Endothelial cell of umbilical vein (primary cell): ENCODE measurements around the gene ITGAX. TPM values are rescaled to one million over a fixed set of nuclear protein-coding genes. Genes with fewer than 3 reads are reported as not detected.

Source experiments
- BruUV-seq: library from RNA; stranded (reverse); fragments of 400-500 nt; replicated peaks from 2 replicates; lab custom pipeline; 2021; lab: Mats Ljungman, UMichigan
- CTCF ChIA-PET: fragments of 300-600, 350-600 bp; sonication (Branson Sonifier 250); formaldehyde crosslinking; loops from one replicate; lab custom pipeline; 2021; ENCODE audit warnings: antibody characterized with exemption, inconsistent platforms; lab: Charles Lee
- POLR2A ChIA-PET: fragments of 300-600, 350-600 bp; sonication (Branson Sonifier 250); formaldehyde crosslinking; loops from one replicate; lab custom pipeline; 2021; ENCODE audit warnings: antibody characterized with exemption, inconsistent platforms; lab: Charles Lee
- DNase-seq: peaks from one replicate; pipeline ENCODE4 v3.0.0-alpha.2; 2011; ENCODE audit warnings: low read depth, low spot score
- FAIRE-seq: peaks from 2 replicates; lab custom pipeline; 2011; peaks lifted over from hg19 to GRCh38; lab: Jason Lieb, UNC
- H2AFZ ChIP-seq: 2 replicates; pipeline ENCODE4 v1.6.0; 2012; ENCODE audit warnings: low read depth, low read length, control low read depth, inconsistent platforms
- H3K27ac ChIP-seq: 2 replicates; pipeline ENCODE4 v1.5.1; 2011; ENCODE audit warnings: low read depth, mild to moderate bottlenecking, control low read depth, low read length, moderate library complexity; ENCODE audit not compliant: insufficient read depth
- H3K27me3 ChIP-seq, 2 experiments: 2 replicates each; pipeline versions ENCODE4 v1.6.0 to v1.6.1; 2011; ENCODE audit warnings: low read length in 2 of 2, mixed read lengths in 1 of 2; ENCODE audit not compliant: control insufficient read depth in 2 of 2, insufficient read depth in 2 of 2
- H3K36me3 ChIP-seq, 2 experiments: 2 replicates in 1 of 2; 3 replicates in 1 of 2; pipeline ENCODE4 v1.5.1; 2011; ENCODE audit warnings: low read length in 2 of 2, mild to moderate bottlenecking in 1 of 2, moderate library complexity in 1 of 2; ENCODE audit not compliant: control insufficient read depth in 2 of 2, insufficient read depth in 2 of 2; ENCODE audit errors: extremely low read depth in 1 of 2
- H3K4me1 ChIP-seq: 3 replicates; pipeline ENCODE4 v1.5.1; 2011; ENCODE audit warnings: mild to moderate bottlenecking, low read length; ENCODE audit not compliant: control insufficient read depth, insufficient read depth; ENCODE audit errors: extremely low read depth
- H3K4me2 ChIP-seq: 2 replicates; pipeline ENCODE4 v1.6.1; 2011; ENCODE audit warnings: low read length, control low read depth, mixed read lengths; ENCODE audit not compliant: insufficient read depth
- H3K4me3 ChIP-seq, 3 experiments: fragments of 200-600 bp in 1 of 3; sonication (generic), shearing (Covaris generic) in 1 of 3; replicated peaks in 1 of 3; 2 replicates each; pipeline ENCODE4 v1.5.1; 2011 to 2016; ENCODE audit warnings: control low read depth in 3 of 3, low read length in 3 of 3, mild to moderate bottlenecking in 2 of 3, inconsistent platforms in 1 of 3, low read depth in 1 of 3, moderate library complexity in 1 of 3; ENCODE audit not compliant: insufficient read depth in 1 of 3
- H3K79me2 ChIP-seq: 2 replicates; pipeline ENCODE4 v1.6.0; 2012; ENCODE audit warnings: low read length, inconsistent platforms; ENCODE audit not compliant: control insufficient read depth, insufficient read depth
- H3K9ac ChIP-seq: replicated peaks from 2 replicates; pipeline ENCODE3; 2011; ENCODE audit warnings: low read length, control low read depth; ENCODE audit not compliant: insufficient read depth; ENCODE audit errors: extremely low read depth
- H3K9me1 ChIP-seq: replicated peaks from 3 replicates; pipeline ENCODE4 v1.6.0; 2011; ENCODE audit warnings: mild to moderate bottlenecking, low read length; ENCODE audit not compliant: control insufficient read depth, insufficient read depth; ENCODE audit errors: extremely low read depth
- H3K9me3 ChIP-seq: replicated peaks from 2 replicates; pipeline ENCODE4 v1.5.1; 2012; ENCODE audit warnings: low read length, inconsistent platforms; ENCODE audit not compliant: control insufficient read depth, insufficient read depth
- H4K20me1 ChIP-seq: replicated peaks from 2 replicates; pipeline ENCODE3; 2011; ENCODE audit warnings: mild to moderate bottlenecking, low read length; ENCODE audit not compliant: control insufficient read depth, insufficient read depth; ENCODE audit errors: extremely low read depth
- EZH2 ChIP-seq: IDR thresholded peaks from 2 replicates; pipeline ENCODE4 v1.6.1; 2012; ENCODE audit warnings: borderline replicate concordance, low read depth, mild to moderate bottlenecking, moderate library complexity, low read length, inconsistent platforms; ENCODE audit not compliant: severe bottlenecking
- FOS ChIP-seq: IDR thresholded peaks from 2 replicates; pipeline ENCODE4 v1.6.1; 2011; ENCODE audit warnings: mild to moderate bottlenecking, low read length, moderate library complexity, borderline replicate concordance; ENCODE audit not compliant: insufficient read depth
- GATA2 ChIP-seq: IDR thresholded peaks from 2 replicates; pipeline ENCODE4 v1.7.0; 2011; ENCODE audit warnings: low read depth, mild to moderate bottlenecking, moderate library complexity, mixed read lengths, low read length; ENCODE audit not compliant: insufficient read length, insufficient read depth
- JUN ChIP-seq: IDR thresholded peaks from 2 replicates; pipeline ENCODE4 v1.6.1; 2011; ENCODE audit warnings: borderline replicate concordance, low read depth; ENCODE audit not compliant: insufficient read length, insufficient read depth
- MYC ChIP-seq: IDR thresholded peaks from one replicate; pipeline ENCODE4 v1.6.1; 2011; ENCODE audit warnings: mild to moderate bottlenecking, low read depth, low read length
- POLR2A ChIP-seq: IDR thresholded peaks from 2 replicates; pipeline ENCODE4 v1.6.1; 2012; ENCODE audit warnings: low read depth, mild to moderate bottlenecking, control low read depth, low read length
- POLR2AphosphoS5 ChIP-seq: IDR thresholded peaks from 2 replicates; pipeline ENCODE4 v1.6.1; 2012; ENCODE audit warnings: low read depth, mild to moderate bottlenecking, control low read depth, low read length, moderate library complexity; ENCODE audit not compliant: insufficient read depth
- dilution Hi-C: fragments of 300-500 bp; cut with MboI; formaldehyde crosslinking; loops from one replicate; pipeline ENCODE4 v1.15.0; 2019; ENCODE audit warnings: low sequenced_read_pairs; ENCODE audit not compliant: extremely low pct_ligation_motif_present
- intact Hi-C: fragments of 100-400 bp; cut with micrococcal nuclease; formaldehyde crosslinking; loops from one replicate; pipeline ENCODE4 v1.10.0; 2022
- polyA plus RNA-seq, 4 experiments: library from polyadenylated mRNA; depleted of rRNA in 3 of 4; stranded (reverse) in 3 of 4; unstranded in 1 of 4; fragments of >200 nt; gene quantifications; 2 replicates each; pipeline versions ENCODE4 v1.2.1 to v1.2.3, GENCODE V29; 2011 to 2012; ENCODE audit warnings: missing spikeins in 1 of 4
- total RNA-seq: library from RNA; stranded (reverse); gene quantifications from 2 replicates; pipeline ENCODE4 v1.2.3, GENCODE V29; 2021
- TF ChIP-seq, protein P1 (sequence below): IDR thresholded peaks from 2 replicates; pipeline ENCODE4 v1.6.1; 2011; ENCODE audit not compliant: insufficient read depth, insufficient read length
- TF ChIP-seq, protein P2 (sequence below), 2 donors: IDR thresholded peaks; 1 replicate in 1 of 2; 2 replicates in 1 of 2; pipeline ENCODE4 v1.5.1; 2011; ENCODE audit warnings: low read length in 2 of 2, mild to moderate bottlenecking in 2 of 2, moderate library complexity in 2 of 2, control low read depth in 1 of 2, inconsistent platforms in 1 of 2, low read depth in 1 of 2; ENCODE audit not compliant: insufficient read depth in 1 of 2; ENCODE audit errors: extremely low read depth in 1 of 2

ITGAX gene
- total and polyA plus RNA-seq, 2 donors (not counting 3 experiments of a cell fraction or from before 2014, with no cell fraction given), result 0.18 to 1.4 TPM

DNA sequence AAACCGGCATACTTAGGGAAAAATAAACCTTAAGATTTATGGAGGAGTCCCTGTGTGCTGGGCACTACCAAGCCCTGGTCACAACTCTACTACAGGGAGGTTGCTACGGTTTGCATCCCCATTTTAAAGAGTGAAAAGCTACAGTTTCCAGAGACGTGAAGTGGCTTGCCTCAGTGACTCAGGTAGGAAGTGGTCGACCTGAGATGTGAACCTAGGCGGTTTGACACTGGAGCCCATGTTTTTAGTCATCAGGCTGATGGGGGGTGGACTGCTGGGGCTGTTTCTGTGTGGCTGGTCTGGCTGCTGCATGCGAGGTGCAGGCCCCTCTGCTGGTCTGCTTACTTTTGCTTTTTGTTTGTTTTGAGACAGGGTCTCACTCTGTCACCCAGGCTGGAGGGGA, 66.6 kb downstream of the ITGAX start:
- intact Hi-C loops, result no loop called here
- H3K4me3 ChIP-seq, result no peak overlapping the region
- H3K4me1 ChIP-seq, result no peaks in the 10 kb centered on the region
- H3K9me3 ChIP-seq, result no peaks in the 10 kb centered on the region
- no peak overlapping the region for H3K27ac ChIP-seq
- no peaks in the 10 kb centered on the region for H3K36me3 ChIP-seq
- no peak overlapping the region for H3K4me2 ChIP-seq
- H3K27me3 ChIP-seq, result no peaks in the 10 kb centered on the region
- H3K9ac ChIP-seq, result no peak overlapping the region
- H3K79me2 ChIP-seq, result no peaks in the 10 kb centered on the region
- H4K20me1 ChIP-seq, result no peaks in the 10 kb centered on the region
- dilution Hi-C loops, result no loop called here
- DNase-seq, result no peak
- POLR2A ChIA-PET, result interaction anchor here (0.6 kb wide), 1 partner anchor 105 kb away, joined by 3 read pairs; no protein-coding TSS in a partner anchor
- TF ChIP-seq JUN (no peak), EZH2 (no peak), FOS (no peak), MYC (no peak), GATA2 (no peak), POLR2A (no peak), POLR2AphosphoS5 (no peak)
- TF ChIP-seq, protein P1, sequence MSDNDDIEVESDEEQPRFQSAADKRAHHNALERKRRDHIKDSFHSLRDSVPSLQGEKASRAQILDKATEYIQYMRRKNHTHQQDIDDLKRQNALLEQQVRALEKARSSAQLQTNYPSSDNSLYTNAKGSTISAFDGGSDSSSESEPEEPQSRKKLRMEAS, result no peak
- TF ChIP-seq, protein P2, sequence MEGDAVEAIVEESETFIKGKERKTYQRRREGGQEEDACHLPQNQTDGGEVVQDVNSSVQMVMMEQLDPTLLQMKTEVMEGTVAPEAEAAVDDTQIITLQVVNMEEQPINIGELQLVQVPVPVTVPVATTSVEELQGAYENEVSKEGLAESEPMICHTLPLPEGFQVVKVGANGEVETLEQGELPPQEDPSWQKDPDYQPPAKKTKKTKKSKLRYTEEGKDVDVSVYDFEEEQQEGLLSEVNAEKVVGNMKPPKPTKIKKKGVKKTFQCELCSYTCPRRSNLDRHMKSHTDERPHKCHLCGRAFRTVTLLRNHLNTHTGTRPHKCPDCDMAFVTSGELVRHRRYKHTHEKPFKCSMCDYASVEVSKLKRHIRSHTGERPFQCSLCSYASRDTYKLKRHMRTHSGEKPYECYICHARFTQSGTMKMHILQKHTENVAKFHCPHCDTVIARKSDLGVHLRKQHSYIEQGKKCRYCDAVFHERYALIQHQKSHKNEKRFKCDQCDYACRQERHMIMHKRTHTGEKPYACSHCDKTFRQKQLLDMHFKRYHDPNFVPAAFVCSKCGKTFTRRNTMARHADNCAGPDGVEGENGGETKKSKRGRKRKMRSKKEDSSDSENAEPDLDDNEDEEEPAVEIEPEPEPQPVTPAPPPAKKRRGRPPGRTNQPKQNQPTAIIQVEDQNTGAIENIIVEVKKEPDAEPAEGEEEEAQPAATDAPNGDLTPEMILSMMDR (IDR thresholded peaks at IDR 0.05; ENCODE audit: extremely low read depth in 1 of 2, insufficient read depth in 1 of 2, low read depth in 1 of 2, low read length in 2 of 2), result no peak
- no TSS peak for BruUV-seq
- H2AFZ ChIP-seq, result no peak overlapping the region
- CTCF ChIA-PET, result interaction anchor here (1.3 kb wide), 1 partner anchor 21 kb away, joined by 5 read pairs; the partner anchor contains the start of gene ZNF843
- H3K9me1 ChIP-seq, result no peaks in the 10 kb centered on the region
- no peak for FAIRE-seq
